ENCODE measurements around the gene TRABD2A. TPM values are rescaled to one million over a fixed set of nuclear protein-coding genes. Genes with fewer than 3 reads are reported as not detected.

TRABD2A gene
- total RNA-seq, 1 donor from 2014 or later, result 1.3 TPM

DNA sequence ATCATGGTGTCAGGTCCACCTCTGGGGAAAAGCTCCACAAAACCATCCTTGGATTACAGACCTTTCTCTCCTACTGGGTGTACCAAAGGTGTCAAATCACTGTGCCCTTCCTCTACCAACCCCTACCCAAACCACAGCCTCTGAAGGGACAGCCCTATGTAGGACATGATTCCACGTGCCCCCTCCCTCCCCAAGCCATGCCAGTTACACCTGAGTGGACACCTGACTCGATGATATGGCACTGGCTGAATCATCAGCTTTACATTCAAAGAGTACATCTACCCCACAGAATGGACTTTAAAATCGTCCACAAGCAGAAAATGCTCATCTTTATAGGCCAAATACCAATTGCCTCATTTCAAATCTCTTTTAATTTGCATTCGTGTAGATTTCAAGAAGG lies 26.0 kb downstream of the TRABD2A start:
- no peak for DNase-seq (ENCODE audit: extremely low read depth, low read depth, low spot score)

DNA sequence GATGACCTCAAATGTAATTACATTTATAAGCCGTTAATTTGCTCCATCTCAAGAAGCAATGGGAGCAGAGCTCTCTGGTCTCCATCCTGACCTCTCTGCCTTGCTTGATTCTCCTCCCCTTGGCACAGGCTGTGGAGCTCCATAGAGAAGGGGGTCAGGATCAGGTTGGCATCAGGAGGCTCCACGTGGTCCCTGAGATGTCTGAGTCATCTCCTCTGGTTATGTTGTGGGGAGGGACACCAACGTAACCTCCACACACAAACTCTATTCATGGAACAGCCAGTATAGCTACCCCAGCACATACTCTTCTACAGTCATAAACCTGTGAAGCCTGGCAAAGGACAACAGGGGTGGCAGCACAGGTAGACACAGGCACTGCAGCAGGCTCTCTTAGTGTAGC lies 29.0 kb downstream of the TRABD2A start:
- no peak for DNase-seq (ENCODE audit: extremely low read depth, low read depth, low spot score)

DNA sequence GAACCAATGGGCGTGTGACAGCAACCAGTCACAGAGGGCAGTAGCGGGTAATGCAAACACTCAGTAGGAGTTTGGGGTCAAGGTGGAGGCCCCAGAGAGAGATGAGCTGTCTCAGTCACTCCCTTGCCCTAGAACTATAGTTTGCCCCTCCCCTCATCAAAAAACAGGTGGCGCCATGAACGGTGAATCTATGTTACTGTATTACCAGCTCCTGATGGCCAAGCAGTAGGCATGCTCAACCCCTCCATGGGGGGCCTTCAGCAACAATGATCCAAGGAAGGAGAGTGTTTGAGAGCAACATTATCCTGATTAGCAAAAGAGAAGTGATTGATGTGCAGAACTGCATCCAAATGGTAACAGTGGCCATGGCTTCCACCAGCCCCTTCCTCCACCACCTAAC lies 30.4 kb downstream of the TRABD2A start:
- no peak for DNase-seq (ENCODE audit: extremely low read depth, low read depth, low spot score)

DNA sequence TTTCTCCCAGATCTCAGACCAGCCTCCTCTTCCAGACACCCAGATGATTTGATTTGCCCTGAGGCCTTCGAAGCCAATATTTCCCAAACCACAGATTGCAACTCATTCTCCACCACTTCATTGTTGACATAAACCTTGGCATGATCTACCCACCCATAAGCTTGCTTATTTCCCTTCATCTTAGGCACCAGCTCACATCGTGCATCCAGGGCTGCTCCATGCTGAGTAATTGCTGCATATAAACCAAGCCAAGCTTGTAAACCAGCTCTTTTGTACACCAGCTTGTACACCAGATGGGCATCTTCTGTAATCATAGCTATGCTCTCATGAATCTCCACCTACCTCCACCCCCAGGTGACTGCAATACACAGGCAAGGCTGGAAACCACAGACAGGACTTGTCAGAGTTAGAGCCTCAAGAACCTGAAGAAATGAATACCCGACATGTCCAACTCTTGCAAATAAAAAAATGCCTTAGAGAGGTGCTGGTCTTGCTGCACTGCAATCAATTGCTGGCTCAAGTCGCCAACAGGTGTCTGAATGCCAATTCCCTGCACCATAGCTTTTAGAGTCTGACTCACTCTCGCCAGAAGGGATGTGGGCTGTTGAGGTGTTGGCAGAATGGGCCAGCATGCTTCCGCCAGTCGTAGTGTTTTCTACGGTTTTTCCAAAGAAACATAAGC lies 31.5 kb downstream of the TRABD2A start:
- no peak for DNase-seq (ENCODE audit: extremely low read depth, low read depth, low spot score)

DNA sequence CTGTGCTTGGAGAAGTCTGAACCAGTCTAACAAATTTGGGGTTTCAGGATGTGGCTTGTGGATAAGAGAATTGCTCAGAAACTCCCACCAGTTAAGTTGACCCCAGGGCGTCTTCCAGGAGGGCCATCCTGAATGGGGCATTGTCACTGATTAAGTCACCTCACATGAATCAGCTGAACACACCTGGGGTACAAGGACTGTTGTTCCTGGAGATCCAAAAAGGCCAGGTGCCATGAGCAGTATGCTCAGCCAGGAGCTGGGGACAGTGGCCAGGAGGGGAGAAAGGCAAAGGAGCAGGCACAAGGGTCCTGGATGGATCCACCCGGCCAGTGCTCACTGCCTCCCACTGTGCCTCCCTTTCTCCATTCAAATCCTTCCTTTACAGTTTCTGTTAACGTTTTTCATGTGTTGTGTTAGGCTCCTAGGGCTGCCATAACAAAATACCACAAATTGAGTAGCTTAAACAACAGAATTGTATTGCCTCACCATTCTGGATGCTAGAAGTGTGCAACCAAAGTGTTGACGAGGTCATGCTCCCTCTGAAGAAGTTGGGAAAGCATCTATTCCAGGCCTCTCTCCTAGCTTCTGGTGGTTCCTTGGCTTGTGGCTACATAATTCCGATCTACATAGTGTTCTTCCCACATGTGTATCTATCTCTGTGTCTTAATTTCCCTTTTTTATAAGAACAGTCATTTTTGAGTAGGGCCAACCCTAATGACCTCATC lies 33.4 kb downstream of the TRABD2A start:
- DNase-seq (ENCODE audit: extremely low read depth, low read depth, low spot score), result no peak

DNA sequence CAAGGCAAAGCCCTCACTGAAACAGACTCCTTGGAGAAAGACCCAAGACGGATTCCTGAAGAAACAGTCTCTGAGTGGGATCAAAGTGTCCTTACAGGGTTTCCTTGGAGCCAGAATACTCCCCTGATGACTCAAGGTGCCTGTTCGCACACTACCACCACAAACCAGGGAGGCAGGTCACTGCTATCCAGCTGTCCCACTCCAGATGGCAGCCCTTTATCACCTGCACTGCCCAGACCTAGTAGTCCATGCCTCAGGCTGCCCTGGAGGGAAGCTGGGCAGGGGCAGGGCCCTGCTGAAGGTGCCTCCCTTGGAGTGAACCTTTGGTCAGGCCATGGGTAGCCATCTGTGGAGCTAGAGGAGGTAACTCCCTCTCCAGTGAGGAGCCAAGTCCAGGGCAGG lies 34.1 kb downstream of the TRABD2A start:
- no peak for DNase-seq (ENCODE audit: extremely low read depth, low read depth, low spot score)

DNA sequence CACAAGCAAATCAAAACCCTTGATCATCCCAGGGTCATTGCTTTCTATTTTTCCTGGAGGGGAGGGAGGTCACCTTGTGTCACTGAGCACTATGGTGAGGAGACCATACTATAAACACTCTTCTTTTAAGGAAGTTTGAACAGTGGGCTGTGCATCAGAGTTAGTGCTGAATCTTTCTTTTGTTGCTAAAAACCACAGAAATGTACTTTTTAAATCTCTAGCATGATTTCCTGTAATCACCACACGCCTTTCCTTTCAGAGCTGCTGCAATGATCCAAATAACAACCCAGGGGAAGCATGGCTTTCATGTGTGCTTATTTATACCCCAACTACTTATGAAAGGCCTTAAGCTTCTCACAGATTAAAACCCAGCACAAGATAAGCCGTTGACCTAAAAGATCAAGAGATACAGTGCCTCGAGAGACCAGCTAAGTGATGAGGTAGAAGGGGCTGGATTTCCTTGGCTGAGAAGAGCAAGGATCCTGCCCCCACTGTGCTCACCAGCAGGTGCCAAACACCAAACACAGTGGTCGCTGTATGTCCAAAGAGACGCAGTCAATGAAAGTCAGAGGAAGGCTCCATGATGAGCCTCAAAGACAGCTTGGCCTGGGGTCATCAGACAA lies 34.7 kb downstream of the TRABD2A start:
- no peak for DNase-seq (ENCODE audit: extremely low read depth, low read depth, low spot score)

DNA sequence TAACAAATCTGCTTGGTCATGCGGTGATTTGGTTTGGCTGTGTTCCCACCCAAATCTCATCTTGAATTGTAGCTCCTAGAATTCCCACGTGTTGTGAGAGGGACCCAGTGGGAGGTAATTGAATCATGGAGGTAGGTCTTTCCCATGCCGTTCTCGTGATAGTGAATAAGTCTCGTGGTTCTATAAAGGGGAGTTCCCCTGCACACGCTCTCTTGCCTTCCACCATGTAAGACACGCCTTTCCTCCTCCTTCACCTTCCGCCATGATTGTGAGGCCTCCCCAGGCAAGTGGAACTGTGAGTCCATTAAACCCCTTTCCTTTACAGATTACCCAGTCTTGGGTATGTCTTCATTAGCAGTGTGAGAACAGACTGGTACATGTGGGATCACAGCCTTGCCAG lies 36.7 kb downstream of the TRABD2A start:
- DNase-seq (ENCODE audit: extremely low read depth, low read depth, low spot score), result no peak

DNA sequence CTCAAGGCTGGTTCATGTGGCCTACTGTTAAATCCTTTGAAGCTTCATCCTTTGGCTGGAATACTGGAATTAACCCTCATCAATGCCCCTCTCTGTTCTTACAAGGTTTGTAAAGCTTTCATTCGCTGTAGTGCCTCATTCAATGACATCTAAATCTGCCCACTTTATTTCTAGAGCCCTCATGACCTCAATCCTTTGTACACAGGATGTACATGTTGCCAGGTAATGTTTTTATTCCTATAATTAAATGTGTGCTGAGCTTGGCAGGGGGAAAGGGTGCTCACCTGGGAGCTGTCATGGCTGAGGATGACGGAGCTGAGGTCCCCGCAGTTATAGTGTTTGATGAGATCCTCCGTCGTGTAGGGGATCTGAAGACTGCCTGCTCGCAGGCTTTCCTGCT lies 39.3 kb downstream of the TRABD2A start:
- no peak for DNase-seq (ENCODE audit: extremely low read depth, low read depth, low spot score)

DNA sequence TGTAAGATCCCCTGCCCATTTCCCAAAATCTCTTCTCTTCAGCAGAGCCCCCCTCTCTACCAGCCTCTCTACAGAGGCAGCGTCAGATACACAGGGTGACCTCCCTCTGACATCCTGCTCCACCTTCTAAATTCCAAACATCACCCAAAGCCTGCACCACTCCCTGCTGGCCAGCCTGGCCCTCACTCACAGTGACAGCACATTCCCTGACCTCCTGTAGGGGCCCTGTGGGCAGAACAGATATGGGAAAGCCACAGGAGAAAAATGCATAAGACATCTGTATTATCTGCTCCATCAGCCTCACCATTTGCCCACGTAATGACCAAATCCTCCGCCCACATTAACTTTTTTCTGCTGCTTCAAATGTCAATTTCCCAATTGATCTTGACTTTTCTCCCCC lies 40.6 kb downstream of the TRABD2A start:
- no peak for DNase-seq (ENCODE audit: extremely low read depth, low read depth, low spot score)

DNA sequence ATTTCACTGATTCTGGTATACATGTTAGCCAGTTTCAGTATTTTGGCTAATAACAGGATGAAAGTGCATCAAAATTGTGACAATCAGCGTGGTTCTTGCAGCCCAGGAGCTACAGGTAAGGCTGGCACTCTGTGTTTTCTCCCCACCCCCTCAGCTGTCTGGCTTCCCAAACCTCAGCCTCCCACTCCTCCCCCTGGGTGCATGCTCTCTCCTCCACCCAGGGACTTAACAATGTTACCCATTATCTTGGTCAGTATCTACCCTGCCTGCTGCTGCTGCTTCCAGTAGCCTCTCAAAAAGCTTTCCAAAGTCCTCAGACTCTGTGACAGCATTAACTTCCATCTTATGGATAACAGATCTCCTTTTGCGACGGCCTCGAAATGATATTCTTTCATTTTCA lies 41.0 kb downstream of the TRABD2A start:
- no peak for DNase-seq (ENCODE audit: extremely low read depth, low read depth, low spot score)

DNA sequence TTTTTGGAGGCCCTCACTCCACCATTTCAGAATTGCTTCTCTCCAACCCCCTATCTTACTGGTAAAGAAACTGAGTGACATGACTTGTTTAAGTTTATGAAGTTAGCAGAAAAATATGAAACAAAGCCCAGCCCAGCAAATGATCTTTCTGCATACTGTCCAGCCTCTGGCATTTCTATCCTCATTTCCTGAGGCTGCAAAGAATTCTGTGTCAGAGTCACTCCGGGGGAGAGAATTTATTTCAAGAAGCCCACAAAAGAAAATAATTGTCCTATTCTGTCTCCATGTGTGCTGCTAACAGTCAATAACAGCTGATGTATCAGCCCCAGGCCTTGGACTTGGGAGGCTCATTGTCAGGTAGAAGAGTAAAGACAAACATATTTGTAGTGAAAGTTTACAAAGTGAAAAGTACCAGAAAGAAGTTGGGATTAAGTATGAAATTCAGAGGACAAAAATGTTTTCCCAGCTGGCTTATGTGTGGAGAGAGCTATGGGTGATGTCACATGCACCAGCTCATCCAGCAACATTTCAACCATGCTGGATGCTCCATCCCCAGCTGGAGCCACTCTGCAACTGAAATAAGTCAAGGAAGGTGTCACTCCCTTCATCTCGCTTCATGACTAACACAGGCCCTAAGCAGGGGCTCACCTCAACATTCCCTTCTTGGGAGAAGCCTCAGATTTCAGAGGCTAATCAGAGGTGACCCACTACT lies 42.3 kb downstream of the TRABD2A start:
- DNase-seq (ENCODE audit: extremely low read depth, low read depth, low spot score), result no peak

DNA sequence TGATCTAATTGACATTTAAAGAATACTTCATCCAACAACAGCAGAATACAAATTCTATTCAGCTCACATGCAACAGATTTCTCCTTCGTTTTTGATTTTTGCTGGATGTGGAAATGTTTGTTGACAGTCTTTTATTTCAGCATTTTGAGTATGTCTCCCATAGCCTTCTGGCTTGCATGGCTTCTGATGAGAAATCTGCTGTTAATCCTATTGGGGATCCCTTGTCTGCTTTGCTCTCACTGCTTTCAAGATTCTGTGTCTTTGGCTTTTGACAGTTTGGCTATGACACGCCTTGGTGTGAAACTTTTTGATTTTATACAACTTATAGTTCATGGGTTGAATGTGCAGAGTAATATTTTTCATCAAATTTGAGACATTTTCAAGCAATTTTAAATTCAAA lies 44.7 kb downstream of the TRABD2A start:
- no peak for DNase-seq (ENCODE audit: extremely low read depth, low read depth, low spot score)

DNA sequence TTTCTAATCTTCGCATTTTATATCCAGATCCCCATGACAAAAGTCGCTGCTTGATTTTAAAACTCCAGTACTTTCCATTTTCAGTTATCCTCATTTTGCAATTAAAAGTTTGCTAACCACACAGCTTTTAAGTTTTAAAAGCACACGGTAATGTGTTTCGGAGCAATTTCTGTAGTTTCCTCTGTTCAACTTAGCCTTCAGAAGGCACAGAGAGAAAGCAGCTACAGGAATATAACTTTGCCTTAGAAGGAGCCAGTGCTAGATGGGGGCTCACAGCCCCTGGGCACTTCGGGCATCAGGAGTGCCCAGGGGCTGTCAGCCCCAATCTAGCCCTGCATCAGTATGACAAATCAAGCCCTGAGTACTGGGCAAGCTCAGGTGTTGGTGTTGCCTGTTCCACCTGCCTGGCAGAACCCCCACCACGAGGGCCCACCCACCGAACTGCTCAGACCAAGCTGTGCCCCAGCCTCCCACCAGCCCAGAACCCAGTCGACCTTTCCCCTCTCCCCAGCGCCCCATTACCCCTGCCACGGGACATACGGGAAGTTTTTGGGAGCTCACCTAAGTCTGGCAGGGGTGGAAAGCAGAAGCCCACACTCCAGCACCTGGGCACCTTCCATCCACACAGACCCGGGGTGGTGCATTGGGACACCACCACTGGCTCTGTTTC lies 47.3 kb downstream of the TRABD2A start:
- no peak for DNase-seq (ENCODE audit: extremely low read depth, low read depth, low spot score)

DNA sequence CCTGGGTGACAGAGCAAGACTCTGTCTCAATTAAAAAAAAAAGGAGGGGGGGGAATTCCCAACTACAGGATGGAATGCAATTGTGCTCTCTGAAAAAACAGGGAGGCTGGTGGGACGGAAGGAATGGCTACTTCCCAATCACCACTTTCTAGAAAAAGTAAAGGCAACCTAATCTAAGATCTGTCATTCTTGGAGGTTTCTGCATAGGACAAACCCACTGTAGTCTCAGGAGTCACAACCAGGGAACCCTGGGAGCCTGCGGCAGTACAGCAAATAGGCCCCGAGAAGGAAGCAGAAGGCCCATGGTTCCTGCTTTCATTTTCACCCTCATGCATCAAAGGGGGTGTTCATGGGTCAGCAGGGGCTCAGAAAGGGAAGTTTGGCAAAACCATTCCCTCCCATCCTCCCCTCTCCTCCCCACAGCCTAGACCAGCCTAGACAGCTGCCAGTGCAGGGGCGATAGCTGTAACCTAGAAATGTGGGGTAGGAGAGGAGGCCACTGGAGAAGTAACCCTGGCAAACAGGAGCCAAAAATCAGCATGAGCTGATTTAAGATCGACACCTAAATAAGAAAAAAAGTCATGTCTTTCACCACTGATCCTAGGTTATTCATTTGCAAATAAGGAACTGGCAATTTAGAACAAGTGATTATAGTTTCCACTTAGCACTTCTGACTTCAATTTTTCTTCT lies 48.0 kb downstream of the TRABD2A start:
- no peak for DNase-seq (ENCODE audit: extremely low read depth, low read depth, low spot score)

DNA sequence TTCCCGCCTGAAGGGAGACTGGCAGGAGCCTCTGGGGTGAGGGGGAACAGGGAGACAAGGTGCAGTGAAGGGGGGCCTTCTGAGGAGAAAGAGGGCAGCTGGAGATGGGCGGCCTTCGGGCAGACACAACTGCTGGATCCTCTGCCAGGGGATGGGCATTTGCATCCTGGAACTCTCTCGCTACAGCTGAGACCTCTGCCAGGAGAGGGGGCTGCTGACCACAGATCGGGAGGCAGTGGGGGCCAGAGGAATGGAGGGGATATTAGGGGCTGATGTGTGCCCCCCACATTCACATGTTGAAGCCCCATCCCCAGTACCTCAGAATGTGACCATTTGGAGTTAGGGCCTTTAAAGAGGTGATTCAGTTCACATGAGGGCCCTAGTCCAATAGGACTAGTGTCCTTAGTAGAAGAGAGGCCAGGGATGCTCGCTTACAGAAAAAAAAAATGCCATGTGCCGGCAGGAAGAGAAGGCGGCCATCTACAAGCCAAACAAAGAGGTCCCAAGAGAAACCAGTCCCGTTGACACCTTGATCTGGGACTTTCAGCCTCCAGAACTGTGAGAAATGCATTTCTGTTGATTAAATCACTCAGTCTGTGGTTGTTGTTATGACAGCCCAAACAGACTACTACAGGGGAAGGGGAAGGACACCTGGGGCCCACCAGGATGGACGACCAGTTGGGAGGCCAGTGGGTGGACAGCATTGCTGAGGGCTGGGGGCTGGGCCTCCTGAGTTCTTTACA lies 50.0 kb downstream of the TRABD2A start:
- no peak for DNase-seq (ENCODE audit: extremely low read depth, low read depth, low spot score)

DNA sequence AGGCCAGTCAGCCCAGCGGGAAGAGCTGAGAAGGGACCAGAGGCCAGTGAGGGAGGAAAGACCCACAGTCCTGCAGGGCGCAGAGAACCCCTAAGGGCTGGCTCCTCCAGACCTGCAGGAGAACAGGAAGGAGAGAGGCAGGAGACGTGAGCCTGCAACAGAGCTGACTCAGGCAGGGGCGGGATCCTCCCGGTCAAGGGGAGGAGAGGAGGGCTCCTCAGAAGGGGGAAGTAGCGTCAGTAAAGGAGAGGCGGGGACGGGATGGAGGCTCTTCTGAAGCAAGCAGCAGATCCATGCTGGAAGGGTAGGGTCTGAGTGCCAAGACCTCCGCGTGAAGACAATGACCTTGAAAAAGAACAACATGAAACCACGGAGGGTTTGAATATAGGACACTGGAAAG lies 50.8 kb downstream of the TRABD2A start:
- DNase-seq (ENCODE audit: extremely low read depth, low read depth, low spot score), result no peak

DNA sequence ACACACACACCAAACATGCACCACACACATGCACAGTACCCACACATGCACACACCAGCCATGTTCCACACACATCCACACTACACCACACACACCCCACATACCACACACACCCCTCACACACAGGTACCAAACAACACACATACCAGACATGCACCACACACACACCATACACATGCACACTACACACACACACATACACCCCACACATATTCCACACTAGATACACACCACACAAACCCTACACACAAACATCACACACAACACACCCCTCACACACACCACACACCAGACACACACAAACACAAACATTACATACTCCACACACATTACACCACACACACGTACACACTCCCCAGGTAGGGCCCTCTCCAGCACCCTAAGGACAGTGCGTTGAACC lies 51.2 kb downstream of the TRABD2A start:
- DNase-seq (ENCODE audit: extremely low read depth, low read depth, low spot score), result no peak

DNA sequence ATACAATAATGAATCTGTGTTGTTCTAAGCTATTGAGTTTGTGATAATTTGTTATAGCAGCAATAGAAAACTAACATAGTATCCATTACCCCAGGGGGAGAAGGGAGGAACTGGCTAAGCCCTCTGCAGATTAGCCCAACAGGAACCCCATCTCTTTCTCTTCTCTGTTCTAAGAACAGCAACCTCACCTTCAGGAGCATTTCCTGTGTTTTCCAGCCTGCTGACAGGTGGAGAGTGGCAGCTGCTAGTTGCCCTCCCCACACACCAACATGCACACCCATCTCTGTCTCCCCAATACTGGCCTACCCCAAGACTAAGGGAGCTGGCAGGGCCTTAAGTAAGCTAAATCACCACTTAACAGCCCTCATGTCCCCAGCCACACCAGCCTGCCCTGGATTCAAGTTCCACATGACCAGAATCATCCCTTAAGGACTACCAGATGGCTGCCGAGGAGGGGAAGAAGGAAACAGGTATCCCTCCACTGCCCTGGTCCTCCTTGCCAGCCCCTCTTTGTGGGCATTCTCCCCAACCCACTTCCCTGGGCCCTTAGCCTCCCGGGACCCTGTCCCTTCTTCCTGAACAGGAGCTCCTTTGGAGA lies 52.8 kb downstream of the TRABD2A start:
- no peak for DNase-seq (ENCODE audit: extremely low read depth, low read depth, low spot score)

All from glomerular endothelial cell (primary cell).